HG03095 (cell line): Measurements from ENCODE around the gene NPIPA3.
A peak's percentile ranks its signal among the peaks of the same experiment; 100 is the strongest.
"Not testable (repeated sequence)": the region's sequence is repeated elsewhere in the genome, so short reads cannot be mapped to it uniquely, and the experiment has no call there.

Experiments
- ATAC-seq: cut with Tn5 transposase; IDR thresholded peaks from one replicate; pipeline ENCODE4 v1.9.1; 2021; ENCODE audit warnings: moderate library complexity; ENCODE audit not compliant: unreplicated experiment

Gene NPIPA3

GRCh38 chr16:14703156-14704011, at the start of gene NPIPA3:
NPIPA3 (plus strand) TSS chr16:14703411; CDS start chr16:14708944, 5,533 bp downstream.
- ATAC-seq, result peak; percentile 97

GRCh38 chr16:14658063-14658462, 45.1 kb upstream of the NPIPA3 start:
- ATAC-seq, result peak; percentile 88

DNA sequence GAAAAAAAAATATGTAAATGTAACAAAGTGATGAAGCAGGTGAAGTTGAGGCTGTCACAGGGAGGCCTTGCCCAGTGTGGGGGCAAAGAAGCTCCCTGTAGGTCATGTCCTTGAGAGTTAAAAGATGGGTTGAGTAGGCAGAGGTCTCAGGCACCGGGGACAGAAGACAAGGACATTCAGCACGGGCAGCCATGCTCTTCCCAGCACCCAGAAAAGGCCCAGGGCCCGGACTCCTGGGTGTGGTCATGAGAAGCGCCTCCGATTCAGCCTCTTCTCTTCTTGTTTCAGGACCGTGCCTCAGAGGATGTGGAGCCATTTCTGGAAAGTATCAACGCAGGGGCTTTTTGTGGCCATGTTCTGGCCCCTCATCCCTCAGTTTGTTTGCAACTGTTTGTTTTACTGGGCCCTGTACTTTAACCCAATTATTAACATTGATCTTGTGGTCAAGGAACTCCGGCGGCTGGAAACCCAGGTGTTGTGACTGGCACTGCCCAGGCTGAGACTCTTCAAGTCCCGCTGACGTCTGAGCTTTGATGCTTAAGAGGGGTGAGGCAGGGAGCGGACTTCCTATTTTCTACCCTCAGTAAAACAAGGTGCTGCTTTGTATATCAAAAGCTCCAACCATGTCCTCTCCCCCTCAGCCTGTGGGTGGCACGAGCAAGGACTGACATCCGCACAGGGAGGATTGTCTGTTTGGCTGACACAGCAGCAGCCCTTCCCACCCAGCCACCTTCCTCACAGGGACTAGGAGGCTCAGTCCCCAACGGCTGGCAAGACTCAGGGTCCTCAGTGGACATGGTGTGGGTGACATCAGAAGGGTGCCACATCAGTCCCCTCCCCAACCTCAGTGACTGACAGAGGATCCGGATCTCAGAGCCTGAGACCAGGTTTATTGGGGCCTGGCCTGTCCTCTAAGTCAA, 35.6 kb upstream of the NPIPA3 start:
- ATAC-seq, result no peak

DNA sequence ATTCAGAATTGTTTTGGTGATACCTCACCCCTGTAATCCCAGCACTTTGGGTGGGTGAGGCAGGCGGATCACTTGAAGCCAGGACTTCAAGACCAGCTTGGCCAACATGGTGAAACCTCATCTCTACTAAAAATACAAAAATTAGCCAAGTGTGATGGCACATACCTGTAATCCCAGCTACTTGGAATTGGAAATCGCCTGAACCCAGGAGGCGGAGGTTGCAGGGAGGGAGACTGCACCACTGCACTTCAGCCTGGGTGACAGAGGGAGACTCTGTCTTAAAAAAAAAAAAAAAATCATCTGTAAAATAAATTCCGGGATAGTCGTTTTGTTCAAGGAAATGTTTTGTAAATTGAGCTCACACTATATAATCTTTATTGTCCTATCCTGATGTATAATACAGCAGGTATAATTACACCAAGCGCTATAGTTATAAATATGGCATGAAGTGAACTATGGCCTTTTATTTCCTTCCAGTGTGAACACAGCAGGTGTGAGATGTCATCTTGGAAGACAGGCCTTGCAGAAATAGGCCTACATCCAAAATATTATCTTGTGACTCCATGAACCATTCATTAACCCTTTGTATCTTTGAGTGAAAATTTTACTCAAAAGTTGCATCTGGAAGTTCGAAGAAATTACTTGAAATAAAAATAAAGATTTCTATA, 34.5 kb upstream of the NPIPA3 start:
- ATAC-seq, result no peak

DNA sequence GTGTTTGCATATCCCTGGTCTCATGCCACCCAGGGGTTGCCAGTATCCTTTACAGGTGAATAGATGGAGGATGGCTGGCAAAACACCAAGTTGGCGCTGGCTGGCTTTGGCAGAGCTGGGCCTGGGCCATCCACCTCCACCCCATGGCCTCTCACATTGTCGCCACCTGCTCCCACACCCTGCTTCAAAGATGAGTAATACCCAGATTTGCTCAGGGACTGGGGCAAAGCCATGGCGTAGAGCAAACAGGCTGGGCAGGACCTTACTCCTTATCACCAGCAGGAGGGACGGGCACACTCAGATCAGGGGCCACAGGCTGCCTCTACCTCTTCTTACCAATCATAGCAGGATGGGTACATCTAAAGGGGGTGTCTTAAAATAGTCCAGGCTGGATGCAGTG, 33.4 kb upstream of the NPIPA3 start:
- no peak for ATAC-seq

DNA sequence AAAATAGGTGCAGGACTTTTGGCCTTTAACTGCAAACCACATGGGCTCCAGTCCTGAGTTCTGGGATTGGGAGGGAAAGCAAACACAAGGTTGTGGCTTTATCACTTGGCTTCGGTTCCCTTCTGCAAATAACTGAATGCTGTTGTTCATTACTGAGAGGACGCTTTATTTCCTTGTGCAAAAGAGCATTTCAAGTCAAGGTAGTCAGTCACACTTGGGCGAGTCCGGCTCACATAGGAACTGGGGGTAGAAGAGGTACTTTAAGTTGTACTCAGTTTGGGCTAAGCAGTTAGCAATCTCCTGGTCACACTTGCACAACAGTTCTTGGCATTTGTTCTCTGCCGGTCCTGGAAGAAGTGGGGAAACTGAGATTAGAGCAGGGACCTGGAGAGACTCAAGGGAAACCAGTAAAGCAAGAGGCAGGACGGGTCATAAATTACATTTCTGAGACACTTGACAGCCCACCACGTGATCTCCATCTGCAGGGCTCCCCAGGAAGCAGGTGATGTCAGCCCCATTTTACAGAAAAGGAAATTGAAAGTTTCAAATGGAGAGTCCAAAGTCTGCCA, 30.7 kb upstream of the NPIPA3 start:
- peak; percentile 76 for ATAC-seq

GRCh38 chr16:14676633-14677032, 26.6 kb upstream of the NPIPA3 start:
- ATAC-seq, result no peak

DNA sequence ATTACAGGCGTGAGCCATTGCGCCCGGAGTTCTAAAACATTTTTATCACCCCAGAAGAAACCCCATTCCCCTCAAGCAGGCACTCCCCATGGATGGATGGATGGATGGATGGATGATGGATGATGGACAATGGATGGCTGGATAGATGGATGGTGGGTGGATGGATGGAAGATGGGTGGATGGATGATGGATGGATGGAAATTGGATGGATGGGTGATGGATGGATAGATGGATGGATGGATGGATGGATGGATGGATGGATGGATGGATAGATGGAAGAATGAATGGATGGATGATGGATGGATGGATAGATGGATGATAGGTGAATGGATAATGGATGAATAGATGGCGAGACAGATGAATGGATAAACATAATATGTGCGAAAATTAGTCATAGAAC, 25.6 kb upstream of the NPIPA3 start:
- ATAC-seq, result no peak

DNA sequence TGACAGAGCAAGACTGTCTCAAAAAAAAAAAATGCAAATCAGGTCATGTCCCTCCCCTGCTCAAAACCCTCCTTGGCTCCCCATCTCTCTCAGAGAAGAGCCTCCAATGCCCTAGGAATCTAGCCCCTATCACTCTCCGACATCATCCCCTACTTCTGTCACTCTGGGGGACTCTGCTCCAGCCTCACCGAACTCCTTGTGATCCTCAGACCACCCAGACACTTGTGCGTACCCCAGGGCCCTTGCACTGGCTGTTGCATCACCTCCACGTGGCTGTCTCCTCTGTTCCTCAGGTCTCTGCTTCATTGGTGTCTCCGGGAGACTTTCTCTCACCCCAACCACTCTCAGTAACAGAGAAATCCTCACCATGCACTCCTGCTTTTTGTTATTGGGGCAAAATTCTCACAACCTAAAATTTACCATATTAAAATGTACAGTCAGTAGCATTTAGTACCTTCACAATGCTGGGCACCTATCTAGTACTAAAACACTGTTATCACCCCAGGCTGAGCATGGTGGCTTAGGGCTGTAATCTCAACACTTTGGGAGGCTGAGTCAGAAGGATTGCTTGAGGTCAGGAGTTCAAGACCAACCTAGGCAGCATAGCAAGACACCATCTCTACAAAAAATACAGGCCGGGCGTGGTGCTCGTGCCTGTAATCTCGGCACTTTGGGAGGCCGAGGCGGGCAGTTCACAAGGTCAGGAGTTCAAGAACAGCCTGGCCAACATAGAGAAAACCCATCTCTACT, 24.3 kb upstream of the NPIPA3 start:
- no peak for ATAC-seq

DNA sequence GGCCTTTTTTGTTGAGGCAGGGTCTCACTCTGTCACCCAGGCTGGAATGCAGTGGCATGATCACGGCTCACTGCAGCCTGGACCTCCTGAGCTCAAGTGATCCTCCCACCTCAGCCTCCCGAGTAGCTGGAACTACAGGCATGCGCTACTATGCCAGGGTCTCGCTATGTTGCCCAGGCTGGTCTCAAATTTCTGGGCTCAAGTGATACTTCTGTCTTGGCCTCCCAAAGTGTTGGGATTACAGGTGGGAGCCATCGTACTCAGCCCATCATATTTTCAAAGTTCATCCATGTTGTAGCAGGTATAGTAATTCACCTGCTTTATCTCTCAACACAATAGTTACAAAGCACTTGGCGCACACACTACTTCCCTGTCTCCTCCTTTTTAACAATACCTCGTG, 22.8 kb upstream of the NPIPA3 start:
- ATAC-seq, result not testable (repeated sequence)

DNA sequence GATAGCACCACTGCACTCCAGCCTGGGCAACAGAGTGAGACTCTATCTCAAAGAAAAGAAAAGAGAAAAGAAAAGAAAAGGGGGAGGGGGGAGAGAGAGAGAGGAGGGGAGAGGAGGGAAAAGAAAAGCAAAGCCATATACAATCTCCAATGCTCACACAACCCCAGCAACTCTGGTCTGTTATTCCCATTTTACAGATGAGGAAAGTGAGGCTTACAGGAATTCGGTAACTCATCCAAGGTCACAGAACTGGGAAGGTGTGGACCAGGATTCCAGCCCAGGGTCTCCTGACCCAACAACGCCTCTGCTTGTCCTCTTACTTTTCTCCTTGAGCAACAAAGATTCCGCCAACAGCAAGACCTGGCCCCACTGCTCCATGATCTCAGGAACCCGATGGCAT, 22.1 kb upstream of the NPIPA3 start:
- no peak for ATAC-seq

GRCh38 chr16:14682121-14682520, 21.1 kb upstream of the NPIPA3 start:
- no peak for ATAC-seq

- not testable (repeated sequence) for ATAC-seq
These were observed 17.1 kb upstream of the NPIPA3 start for GRCh38 chr16:14685870-14686793.

GRCh38 chr16:14694129-14694528, 9.1 kb upstream of the NPIPA3 start, which contains the start of gene PLA2G10:
PLA2G10 (minus strand) TSS chr16:14694308; CDS start chr16:14694229, 79 bp downstream.
- ATAC-seq, result not testable (repeated sequence)

DNA sequence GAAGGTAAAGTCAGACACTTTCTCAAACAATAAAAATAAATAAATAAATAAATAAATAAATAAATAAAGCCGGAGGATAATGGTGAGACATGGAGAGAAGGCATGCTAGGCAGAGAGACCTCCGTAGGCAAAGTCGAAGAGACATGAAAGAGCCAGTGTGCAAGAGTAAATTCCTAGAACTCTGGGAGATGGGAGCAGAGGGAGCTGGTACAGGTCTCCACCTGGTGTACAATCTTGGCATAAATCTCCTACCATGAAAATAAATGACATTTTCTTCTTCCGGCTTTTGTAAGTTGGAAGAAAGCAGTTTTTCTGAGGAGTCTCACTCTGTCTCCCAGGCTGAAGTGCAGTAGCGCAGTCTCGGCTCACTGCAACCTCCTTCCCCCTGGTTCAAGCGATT, 1.4 kb upstream of the NPIPA3 start:
- not testable (repeated sequence) for ATAC-seq

- not testable (repeated sequence) for ATAC-seq
These were observed 539 bp upstream of the NPIPA3 start for GRCh38 chr16:14702672-14703071.

GRCh38 chr16:14733233-14733632, 30.0 kb downstream of the NPIPA3 start:
- ATAC-seq, result not testable (repeated sequence)

DNA sequence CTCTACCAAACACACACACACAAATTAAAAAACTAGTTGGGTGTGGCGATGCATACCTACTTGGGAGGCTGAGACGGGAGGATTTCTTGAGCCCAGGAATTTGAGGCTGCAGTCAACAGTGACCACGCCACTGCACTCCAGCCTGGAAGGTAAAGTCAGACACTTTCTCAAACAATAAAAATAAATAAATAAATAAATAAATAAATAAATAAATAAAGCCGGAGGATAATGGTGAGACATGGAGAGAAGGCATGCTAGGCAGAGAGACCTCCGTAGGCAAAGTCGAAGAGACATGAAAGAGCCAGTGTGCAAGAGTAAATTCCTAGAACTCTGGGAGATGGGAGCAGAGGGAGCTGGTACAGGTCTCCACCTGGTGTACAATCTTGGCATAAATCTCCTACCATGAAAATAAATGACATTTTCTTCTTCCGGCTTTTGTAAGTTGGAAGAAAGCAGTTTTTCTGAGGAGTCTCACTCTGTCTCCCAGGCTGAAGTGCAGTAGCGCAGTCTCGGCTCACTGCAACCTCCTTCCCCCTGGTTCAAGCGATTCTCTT, 37.7 kb downstream of the NPIPA3 start:
- not testable (repeated sequence) for ATAC-seq

- ATAC-seq, result not testable (repeated sequence)
These were observed 38.6 kb downstream of the NPIPA3 start for GRCh38 chr16:14741794-14742193.
